Prostate gland (tissue), 2 donors: ENCODE measurements around the gene STK38L. TPM values are rescaled to one million over a fixed set of nuclear protein-coding genes. Genes with fewer than 3 reads are reported as not detected.
A peak's percentile ranks its signal among the peaks of the same experiment; 100 is the strongest.

Experiments used
- DNase-seq: peaks from one replicate; pipeline ENCODE4 v3.0.0-alpha.2; 2019; ENCODE audit warnings: low spot score
- H3K27ac ChIP-seq, 2 donors: fragments of 200-600 bp; sonication (generic); 2 replicates each; pipeline ENCODE4 v1.5.1; 2017 to 2019
- H3K27me3 ChIP-seq: fragments of 200-600 bp; sonication (generic); replicated peaks from 2 replicates; pipeline ENCODE4 v1.5.1; 2019; ENCODE audit not compliant: insufficient read depth
- H3K36me3 ChIP-seq, 2 donors: fragments of 200-600 bp; sonication (generic); 1 replicate in 1 of 2; 2 replicates in 1 of 2; pipeline versions ENCODE4 v1.5.1 to v1.8.1; 2017 to 2019
- H3K4me1 ChIP-seq: fragments of 200-600 bp; sonication (generic); replicated peaks from 2 replicates; pipeline ENCODE4 v1.5.1; 2019
- H3K4me3 ChIP-seq, 2 donors: fragments of 200-600 bp; sonication (generic); 2 replicates each; pipeline ENCODE4 v1.5.1; 2017 to 2019
- H3K9me3 ChIP-seq: fragments of 200-600 bp; sonication (generic); 2 replicates; pipeline ENCODE4 v1.5.1; 2017
- POLR2A ChIP-seq: fragments of 450-650 bp; IDR thresholded peaks from one replicate; pipeline ENCODE4 v1.6.1; 2016; ENCODE audit warnings: antibody characterized with exemption, mild to moderate bottlenecking
- POLR2AphosphoS5 ChIP-seq: sonication (generic); formaldehyde crosslinking; IDR thresholded peaks from one replicate; pipeline ENCODE4 v1.6.1; 2017; ENCODE audit warnings: antibody characterized with exemption
- WGBS: methylation state at CpG from one replicate; pipeline ENCODE4 v1.1.5; 2018; 5-methylcytosine and 5-hydroxymethylcytosine counted together
- intact Hi-C: fragments of 100-400 bp; cut with DNase I; formaldehyde crosslinking; loops from one replicate; pipeline ENCODE4 v1.14.2; 2022
- total RNA-seq, 2 donors: library from RNA; depleted of rRNA; stranded (reverse); fragments of >200 nt; gene quantifications; one replicate each; pipeline ENCODE4 v1.1.0, GENCODE V29; 2016
- TF ChIP-seq, protein P1 (sequence below), 4 experiments: fragments of 200-600 bp in 2 of 4; fragments of 450-650 bp in 2 of 4; sonication (generic) in 2 of 4; IDR thresholded peaks; 1 replicate in 3 of 4; 2 replicates in 1 of 4; pipeline ENCODE4 v1.5.1; 2016 to 2019; ENCODE audit warnings: antibody characterized with exemption in 4 of 4, mild to moderate bottlenecking in 2 of 4, moderate library complexity in 2 of 4

The STK38L gene
- total RNA-seq, 2 donors from 2014 or later: 25.3 to 37.1 TPM

DNA sequence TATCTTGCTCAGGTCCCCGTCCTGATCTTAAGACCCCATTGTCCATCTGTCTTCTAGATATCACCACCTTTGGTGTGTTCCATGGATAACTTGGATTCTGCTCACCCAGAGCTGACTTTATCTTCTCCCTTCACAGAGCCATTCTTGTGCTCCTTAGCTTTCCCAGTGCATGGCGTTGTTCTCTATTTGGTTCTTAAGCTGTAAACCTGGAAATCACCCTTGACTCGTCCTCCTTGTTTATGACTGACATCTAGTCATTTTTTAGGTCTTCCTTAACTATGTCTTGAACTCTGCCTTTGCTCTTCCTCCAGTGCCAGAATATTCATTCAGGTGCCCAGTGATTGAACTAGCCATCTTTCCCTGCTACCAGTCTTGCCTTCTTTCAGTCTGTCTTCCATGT lies 11.7 kb downstream of the STK38L start:
- WGBS: 92% methylated on average over 3 of the region's 3 CpGs
- H3K4me1 ChIP-seq: peaks cover 6% of the 10 kb centered on the region

DNA sequence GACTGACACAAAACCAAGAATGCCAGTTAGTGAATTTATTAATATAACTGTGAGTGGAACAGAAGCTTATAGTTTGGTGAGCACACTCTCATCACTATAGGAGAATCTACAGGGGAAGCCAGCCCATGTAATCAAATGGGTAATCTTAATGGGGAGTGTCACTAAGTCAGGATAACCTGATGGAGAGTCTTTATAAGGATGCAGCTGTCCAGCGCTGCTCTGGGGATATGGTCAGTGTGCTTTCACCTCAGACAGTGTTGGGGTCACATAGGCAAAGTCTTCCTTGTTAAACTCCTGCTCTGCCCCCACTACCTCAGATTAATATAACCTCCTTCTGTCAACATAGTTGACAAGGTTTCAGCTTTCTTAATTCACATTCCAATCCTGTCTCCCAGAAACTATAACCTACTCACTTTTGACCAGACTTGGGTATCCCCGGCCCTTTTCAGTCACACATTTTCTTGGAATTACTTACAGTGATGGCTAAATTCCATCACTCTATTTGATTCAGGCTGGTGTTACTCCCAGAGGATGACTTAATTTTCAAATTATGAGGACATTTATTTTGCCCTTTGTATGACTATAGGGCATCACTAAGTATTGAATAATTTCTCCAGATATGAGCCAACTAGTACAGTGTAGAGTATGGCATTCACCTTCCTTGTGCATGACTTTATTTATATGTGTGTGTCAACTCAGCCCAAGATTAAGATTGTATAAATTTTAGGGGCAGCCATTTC lies 13.2 kb downstream of the STK38L start:
- H3K4me3 ChIP-seq: no peak overlapping the region
- intact Hi-C loops: no loop called here
- DNase-seq: no peak
- 76% methylated on average over 2 of the region's 2 CpGs for WGBS
- no peaks in the 10 kb centered on the region for H3K9me3 ChIP-seq
- no peaks in the 10 kb centered on the region for H3K36me3 ChIP-seq
- peaks cover 11% of the 10 kb centered on the region for H3K4me1 ChIP-seq
- H3K27ac ChIP-seq: no peak overlapping the region
- no peak for TF ChIP-seq POLR2A
- no peak for TF ChIP-seq POLR2AphosphoS5
- TF ChIP-seq, protein P1, sequence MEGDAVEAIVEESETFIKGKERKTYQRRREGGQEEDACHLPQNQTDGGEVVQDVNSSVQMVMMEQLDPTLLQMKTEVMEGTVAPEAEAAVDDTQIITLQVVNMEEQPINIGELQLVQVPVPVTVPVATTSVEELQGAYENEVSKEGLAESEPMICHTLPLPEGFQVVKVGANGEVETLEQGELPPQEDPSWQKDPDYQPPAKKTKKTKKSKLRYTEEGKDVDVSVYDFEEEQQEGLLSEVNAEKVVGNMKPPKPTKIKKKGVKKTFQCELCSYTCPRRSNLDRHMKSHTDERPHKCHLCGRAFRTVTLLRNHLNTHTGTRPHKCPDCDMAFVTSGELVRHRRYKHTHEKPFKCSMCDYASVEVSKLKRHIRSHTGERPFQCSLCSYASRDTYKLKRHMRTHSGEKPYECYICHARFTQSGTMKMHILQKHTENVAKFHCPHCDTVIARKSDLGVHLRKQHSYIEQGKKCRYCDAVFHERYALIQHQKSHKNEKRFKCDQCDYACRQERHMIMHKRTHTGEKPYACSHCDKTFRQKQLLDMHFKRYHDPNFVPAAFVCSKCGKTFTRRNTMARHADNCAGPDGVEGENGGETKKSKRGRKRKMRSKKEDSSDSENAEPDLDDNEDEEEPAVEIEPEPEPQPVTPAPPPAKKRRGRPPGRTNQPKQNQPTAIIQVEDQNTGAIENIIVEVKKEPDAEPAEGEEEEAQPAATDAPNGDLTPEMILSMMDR (IDR thresholded peaks at IDR 0.05): no peak
- H3K27me3 ChIP-seq: no peaks in the 10 kb centered on the region

More for the DNA sequence above, 11.7 kb downstream of the STK38L start:
- Histone ChIP-seq H3K27me3 (no peaks in the 10 kb centered on the region), H3K9me3 (no peaks in the 10 kb centered on the region), H3K36me3 (no peaks in the 10 kb centered on the region), H3K27ac (no peak overlapping the region), H3K4me3 (no peak overlapping the region)
- no peak for DNase-seq
- TF ChIP-seq, protein P1 (IDR thresholded peaks at IDR 0.05): no peak
- no peak for TF ChIP-seq POLR2AphosphoS5
- no peak for TF ChIP-seq POLR2A
- intact Hi-C loops: no loop called here

DNA sequence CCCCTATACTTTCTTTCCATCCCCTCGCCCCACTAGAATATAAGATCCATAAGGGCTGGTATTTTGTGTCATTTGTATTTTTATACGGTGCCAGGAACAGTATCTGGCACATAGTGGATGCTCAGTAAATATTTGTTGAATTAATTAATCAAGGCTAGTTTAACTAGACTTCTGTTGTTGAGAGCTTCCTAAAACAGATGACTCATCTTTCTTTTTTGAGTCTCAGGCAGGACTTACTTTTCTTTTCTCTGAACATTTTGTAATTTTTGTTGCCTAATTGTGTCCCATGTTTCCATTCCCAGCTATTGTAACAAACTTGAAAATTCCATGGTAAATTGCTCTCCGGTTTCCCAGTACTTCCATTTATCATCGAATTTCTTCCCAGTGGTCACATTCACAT lies 16.7 kb downstream of the STK38L start:
- no peaks in the 10 kb centered on the region for H3K36me3 ChIP-seq
- peak overlapping the region; percentile 32 to 49 for H3K27ac ChIP-seq
- no peak overlapping the region for H3K4me3 ChIP-seq
- peaks cover 11% of the 10 kb centered on the region for H3K4me1 ChIP-seq
- TF ChIP-seq POLR2AphosphoS5: no peak
- TF ChIP-seq, protein P1 (IDR thresholded peaks at IDR 0.05): no peak
- no peak for TF ChIP-seq POLR2A
- WGBS: 50% methylated on average over 4 of the region's 4 CpGs
- no peaks in the 10 kb centered on the region for H3K9me3 ChIP-seq
- intact Hi-C loops: no loop called here
- no peaks in the 10 kb centered on the region for H3K27me3 ChIP-seq
- DNase-seq: no peak

DNA sequence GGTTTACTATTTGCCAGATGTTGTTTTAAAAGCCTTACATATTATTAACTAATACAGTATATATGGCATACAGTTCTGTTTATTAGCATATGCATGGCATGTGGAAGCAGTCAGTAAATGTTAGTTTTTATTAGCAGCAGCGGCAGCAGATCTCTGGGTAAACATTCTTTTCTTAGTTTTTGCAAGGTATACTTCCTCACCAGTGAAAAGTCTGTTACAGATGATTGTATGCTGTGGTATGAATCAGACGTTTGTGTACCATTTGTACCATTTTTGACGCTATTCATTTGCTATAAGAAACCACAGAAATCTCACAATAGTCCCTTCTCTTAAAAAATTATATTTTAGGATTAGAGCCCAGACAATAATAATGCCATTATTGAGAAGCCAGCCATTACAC lies 17.8 kb downstream of the STK38L start:
- TF ChIP-seq POLR2A (no peak), POLR2AphosphoS5 (peak; percentile 7)
- Histone ChIP-seq H3K36me3 (no peaks in the 10 kb centered on the region), H3K27ac (no peak overlapping the region), H3K9me3 (no peaks in the 10 kb centered on the region), H3K27me3 (no peaks in the 10 kb centered on the region), H3K4me1 (peaks cover 11% of the 10 kb centered on the region), H3K4me3 (no peak overlapping the region)
- intact Hi-C loops: no loop called here
- 21% methylated on average over 3 of the region's 3 CpGs for WGBS
- DNase-seq: no peak

DNA sequence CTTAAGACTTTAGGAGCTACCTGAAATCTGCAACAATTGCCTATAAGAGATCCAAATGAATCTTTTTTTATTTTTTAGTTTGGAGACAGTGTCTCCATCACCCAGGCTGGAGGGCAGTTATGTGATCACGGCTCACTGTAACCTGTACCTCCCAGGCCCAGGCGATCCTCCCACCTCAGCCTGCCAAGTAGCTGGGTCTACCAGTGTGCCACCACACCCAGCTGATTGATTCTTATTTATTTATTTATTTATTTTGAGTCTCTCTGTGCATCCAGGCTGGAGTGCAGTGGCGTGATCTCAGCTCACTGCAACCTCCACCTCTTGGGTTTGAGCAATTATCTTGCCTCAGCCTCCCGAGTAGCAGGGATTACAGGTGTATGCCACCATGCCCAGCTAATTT lies 26.1 kb downstream of the STK38L start:
- TF ChIP-seq, protein P1 (IDR thresholded peaks at IDR 0.05): no peak
- no peak for TF ChIP-seq POLR2AphosphoS5
- no peak for TF ChIP-seq POLR2A
- Histone ChIP-seq H3K36me3 (no peaks in the 10 kb centered on the region), H3K4me1 (peaks cover 4% of the 10 kb centered on the region), H3K27ac (no peak overlapping the region), H3K27me3 (no peaks in the 10 kb centered on the region), H3K9me3 (no peaks in the 10 kb centered on the region), H3K4me3 (no peak overlapping the region)
- DNase-seq: no peak
- WGBS: 95% methylated on average over 4 of the region's 4 CpGs
- intact Hi-C loops: no loop called here
